Stimulated activated CD4-positive, alpha-beta T cell treated with anti-CD3 and anti-CD28 coated beads, Interleukin-1b, Interleukin-23, amount 100 ng/mL, for 48 hours (primary cell): Measurements from ENCODE around the gene RRP12.

Source experiments
- DNase-seq: peaks from one replicate; pipeline ENCODE4 v3.0.0-alpha.2; 2020

The RRP12 gene

DNA sequence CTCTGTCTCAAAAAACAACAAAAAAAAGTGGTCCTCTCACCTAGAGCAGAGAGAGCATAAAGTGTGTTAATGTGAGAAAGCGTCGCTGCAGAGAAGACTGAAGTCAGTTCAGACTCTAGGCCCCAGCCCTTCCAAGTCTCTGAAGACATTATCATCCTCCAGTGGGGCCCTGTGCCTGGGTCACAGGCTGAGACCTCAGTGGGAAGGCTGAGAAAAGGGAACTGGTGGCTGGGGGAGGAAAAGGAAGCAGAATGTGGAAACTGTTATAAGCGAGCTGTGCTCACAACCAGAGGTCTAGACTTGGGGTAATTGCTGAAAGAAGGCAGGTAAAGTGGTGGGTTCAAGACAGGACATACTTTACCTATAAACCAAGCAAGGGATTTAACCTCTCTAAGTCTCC is 4.9 kb upstream of the RRP12 start:
- no peak for DNase-seq

DNA sequence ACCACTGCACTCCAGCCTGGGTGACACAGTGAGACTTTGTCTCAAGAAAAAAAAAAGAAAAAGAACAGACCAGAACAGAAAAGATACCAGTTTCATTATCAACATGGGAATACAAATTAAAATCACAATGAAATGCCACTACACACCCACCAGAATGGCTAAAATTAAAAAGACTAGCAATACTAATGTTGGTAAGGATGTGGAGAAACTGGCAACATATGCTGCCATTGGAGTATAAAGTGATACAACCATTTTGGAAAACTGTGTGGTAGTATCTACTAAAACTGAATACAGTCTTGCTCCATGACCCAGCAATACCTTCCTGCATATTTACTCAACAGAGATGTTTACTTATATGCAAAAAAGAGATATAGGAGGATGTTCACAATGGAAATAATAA is 2.9 kb upstream of the RRP12 start:
- no peak for DNase-seq

DNA sequence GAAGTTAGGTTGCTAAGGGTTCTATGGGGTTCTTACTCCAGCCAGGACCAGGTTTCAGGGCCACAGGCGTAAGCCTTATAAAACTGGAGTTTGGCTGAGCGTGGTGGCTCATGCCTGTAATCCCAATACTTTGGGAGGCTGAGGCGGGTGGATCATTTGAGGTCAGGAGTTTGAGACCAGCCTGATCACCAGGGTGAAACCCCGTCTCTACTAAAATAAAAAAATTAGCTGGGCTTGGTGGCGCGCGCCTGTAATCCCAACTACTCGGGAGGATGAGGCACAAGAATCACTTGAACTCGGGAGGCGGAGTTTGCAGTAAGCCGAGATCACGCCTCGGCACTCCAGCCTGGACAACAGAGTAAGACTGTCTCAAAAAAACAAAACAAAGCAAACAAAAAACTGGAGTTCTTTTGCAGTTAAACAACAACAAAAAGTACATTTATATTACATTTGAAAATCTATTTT is 347 bp upstream of the RRP12 start:
- no peak for DNase-seq

DNA sequence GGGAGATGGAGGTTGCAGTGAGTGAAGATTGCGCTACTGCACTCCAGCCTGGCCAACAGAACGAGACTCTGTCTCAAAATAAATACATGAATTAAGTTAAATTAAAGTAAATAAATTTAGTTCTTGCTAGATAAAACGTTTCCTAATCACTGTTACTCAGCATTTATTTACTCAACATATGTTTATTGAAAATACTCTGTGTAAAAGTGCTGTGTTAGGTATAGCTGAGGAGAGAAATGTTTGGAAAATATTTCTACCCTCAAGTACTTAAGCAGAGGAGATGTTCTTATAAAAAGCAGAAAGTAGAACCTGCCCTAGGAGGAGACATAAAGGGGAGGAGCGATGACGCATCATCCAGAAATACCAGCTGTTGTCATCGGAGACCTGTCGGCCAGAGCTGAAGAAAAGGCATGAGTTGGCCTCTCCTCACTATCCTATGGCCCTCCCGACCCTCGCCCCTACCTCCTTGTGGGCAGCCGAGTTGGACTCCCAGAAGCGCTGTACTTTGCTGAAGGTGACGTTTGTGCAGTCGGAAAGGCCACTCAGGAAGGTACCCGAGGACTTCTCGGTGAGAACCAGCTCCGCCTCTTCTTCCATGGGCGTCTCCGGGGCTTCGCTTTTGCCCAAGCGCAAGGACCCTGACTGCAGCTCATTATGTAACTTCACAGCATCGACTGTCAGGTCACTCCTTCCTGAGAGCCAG is 1.1 kb downstream of the RRP12 start:
- peak; percentile 41 for DNase-seq

DNA sequence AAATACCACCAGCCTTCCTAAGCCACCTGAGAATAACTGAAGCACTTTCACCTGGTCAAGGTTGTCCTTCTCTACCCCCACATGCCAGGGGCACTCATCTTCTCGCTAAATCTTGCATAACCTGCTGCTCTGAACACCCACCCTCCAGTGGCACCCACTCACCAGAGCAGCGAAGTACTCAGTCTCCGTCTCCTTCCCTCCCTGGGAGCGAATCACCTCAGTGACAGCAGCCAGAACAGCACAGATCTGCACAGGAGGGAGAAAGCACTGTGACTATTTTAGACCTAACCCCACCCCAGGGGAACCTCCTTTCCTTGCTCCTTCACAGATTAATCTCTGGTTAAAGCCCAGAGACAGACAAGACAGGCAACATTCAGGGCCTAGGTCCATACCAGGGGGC is 5.1 kb downstream of the RRP12 start:
- DNase-seq: no peak

DNA sequence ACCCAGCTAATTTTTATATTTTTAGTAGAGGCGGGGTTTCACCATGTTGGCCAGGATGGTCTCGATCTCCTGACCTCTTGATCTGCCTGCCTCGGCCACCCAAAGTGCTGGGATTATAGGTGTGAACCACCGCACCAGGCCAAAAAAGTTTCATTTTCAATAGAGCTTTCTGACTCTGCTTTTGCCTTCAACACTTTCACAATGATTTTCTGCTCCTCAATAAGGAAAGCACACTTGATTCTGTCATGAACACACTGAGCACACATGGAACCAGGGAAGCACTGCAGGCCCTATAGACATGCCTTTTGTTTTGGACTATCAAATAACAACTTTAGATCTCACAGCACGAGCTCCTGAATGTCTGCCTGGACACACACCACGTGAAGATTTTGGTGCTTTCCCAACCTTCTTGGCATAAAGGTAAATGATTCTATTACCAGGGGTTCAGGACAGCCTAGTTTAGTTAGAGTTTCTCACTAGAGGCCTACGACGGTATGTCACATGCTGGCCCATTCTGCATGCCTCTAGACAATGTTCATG is 8.0 kb downstream of the RRP12 start:
- no peak for DNase-seq

DNA sequence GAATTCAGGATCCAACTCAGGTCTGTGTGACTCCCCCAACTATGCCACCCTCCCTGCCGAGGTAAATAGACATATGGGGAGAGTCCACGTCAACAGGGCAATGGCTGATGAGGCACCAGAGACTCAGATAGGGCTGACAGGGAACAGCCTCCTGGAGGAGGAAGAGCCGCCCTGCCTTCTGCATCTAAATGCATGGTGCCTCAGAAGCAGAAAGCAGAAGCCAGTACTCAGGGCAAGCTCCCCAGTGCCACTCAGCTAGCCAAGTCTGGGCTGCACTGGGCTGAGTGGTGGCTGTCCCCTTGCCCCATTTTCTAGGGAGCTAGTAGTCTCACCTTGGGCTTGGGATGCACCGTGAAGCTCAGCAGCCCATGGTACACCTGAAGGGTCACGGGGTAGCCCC is 11.0 kb downstream of the RRP12 start:
- DNase-seq: no peak

DNA sequence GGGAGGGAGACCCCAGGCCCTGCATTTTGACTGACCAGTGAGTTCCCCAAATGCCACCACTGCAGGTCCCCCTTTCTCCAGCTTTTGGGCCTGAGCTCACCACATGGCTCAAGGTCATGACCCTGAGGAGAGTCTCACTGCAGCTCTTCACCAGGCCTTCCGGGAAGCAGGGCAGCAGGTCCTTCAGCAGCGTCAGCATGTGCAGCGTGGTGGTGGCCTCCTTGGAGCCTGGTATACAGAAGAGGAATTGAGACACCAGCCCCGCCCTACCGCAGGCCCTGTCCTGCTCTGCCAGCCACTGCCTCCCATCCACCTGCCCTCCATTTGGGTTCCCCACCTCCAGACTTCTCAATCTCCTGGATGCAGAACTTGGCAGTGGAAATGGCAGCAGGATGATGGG is 13.0 kb downstream of the RRP12 start:
- DNase-seq: no peak

DNA sequence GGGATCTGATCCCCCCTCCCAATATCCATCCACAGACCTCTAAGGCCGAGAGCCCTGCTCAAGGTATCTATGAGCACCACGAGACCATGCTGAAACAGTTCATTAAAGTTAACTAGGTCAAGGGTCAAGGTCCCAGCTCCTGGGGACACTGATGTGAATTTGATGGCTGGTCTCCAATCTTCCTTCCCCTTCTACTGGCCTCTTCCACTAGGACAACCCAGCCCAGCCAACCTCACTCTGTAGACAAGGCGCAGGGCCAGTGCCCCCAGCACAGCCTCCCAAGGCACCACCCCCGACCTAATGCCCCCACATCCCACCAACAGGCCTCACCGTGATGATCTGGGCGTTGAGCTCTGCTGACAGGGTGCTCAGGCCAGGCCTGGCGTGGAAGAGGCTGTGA is 15.6 kb downstream of the RRP12 start:
- no peak for DNase-seq

DNA sequence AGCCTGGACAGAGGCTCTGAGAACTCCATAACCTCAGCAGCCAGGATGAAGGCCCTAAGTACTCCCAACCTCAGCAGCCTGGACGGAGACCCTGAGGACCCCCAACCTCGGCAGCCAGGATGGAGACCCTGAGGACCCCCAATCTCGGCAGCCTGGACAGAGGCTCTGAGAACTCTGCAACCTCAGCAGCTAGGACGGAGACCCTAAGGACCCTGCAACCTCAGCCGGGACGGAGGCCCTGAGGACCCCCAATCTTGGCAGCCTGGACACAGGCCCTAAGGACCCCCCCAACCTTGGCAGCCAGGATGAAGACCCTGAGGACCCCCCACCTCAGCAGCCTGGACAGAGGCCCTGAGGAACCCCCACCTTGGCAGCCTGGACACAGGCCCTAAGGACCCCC is 16.5 kb downstream of the RRP12 start:
- DNase-seq: no peak

DNA sequence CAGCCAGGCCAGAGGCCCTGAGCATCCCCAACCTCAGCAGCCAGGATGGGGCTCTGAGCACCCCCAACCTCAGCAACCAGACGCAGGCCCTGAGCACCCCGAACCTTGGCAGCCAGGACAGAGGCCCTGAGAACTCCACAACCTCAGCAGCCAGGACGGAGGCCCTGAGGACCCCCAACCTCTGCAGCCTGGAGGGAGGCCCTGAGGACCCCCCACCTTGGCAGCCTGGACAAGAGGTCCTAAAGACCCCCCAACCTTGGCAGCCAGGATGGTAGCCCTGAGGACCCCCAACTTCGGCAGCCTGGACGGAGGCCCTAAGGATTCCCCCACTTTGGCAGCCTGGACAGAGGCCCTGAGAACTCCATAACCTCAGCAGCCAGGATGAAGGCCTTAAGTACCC is 17.0 kb downstream of the RRP12 start:
- no peak for DNase-seq

DNA sequence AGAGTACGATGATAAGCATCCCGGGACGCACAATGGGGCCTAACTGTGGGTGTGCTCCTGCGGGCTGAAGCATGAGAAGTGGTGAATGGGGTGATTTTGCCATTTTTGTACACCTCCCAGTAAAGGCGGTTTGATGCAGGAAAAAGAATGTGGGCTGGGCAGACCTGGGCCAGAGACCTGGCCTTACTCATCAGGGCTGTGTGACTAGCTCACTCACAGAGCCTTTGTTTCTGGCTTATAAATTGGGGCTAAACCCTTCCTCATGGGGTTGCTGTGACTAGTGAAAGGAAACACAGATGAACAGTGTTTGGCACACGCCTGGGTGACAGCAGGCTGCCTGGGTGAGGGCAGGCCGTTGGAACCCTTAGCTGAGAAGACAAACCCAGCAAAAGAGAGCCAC is 18.0 kb downstream of the RRP12 start:
- DNase-seq: no peak

DNA sequence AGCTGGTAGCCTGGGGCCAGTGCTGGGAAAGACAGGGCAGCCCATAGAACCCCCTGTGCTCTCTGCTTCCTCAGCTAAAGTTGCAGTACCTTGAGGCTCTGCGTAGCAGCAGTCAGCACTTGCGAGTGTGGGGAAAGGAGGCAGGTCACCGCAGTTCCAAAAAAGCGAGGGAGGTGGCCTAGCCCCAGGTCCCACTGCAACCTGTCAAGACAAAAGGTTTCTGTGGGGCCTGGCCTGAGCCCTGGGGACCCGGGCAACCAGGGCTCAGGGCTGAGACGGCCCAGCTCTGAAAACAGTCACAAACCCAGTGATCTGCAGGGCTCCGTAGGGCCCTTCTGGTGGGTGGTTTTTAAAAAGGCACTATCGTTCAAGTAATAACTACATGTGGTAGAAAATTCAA is 19.5 kb downstream of the RRP12 start:
- DNase-seq: no peak

DNA sequence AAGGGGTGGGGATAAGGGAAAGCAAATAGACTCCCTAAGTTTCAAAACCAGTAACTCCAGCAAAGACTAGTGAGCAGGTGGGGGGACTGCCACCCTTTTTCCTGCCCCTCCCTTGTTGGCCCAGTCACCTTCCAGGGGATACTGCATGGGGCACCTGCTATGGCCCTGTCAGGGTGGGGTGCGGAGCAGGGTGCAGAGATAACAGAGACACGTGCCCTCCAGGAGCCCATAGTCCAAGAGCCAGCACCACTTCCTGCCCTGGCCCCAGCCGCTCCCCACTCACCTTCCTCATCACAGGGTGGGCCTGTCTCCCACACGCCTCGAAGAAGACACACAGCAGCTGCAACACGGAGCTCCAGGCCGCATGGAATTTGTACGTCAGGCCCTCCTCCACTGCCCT is 20.6 kb downstream of the RRP12 start:
- DNase-seq: no peak

DNA sequence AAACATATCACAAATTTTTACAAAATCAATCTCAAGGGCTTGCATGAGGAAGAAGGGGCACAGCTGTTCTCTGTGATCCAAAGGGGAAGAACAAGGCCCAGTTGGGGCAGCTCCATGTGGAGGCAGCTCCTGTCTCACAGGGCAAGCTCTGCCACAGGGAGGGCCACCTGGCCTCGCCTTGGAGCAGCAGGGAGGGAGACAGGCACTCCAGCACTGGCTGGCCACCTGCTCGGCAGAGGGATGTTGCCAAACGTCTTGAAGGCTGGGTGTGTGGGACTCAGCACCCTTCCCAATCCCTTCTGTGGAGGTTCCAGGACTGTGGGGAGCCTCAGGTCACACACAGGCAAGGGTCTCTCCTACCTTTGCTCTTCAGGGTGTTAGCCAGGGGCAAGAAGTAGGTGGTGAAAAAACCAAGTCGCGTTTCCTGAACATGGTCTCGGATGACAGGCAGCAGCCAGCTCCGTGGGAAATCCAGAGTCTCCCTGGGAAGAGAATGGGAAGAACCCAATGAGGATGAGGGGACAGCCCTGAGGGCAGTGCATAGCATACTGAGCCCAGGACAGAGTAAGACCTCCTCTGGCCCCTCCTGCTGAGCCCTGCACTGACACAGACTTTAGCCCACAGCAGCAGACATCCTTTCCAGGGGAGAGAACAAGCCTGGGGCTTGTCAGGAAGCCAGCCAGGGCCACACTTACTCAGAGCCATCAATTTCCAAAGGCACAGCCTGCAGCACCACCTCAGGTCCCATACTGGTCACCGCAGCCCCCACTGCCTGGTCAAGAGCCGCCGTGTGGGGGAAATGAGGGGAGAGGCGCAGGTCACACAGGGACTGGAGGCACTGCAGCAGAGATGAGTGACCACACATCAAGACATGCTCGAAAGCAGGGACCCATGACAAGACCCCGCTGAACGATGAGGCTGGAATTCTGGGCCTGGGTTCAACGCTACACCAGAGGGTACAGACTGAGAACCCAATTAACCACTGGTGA is 21.9 kb downstream of the RRP12 start:
- DNase-seq: no peak

DNA sequence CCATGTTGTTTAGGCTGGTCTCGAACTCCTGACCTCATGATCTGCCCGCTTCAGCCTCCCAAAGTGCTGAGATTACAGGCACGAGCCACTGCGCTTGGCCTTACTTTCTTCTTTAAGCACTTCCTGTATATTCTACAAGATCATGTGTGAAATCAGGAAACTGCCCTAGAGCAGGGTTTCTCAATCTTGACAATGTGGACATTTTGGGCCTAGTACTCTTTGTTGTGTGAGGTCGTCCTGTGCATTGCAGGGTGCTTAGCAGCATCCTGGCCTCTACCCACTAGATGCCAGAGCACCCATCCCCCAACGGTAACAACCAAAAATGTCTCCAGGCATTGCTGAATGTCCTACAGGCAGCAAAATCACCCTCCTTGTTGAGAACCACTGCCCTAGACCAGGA is 24.7 kb downstream of the RRP12 start:
- DNase-seq: no peak

DNA sequence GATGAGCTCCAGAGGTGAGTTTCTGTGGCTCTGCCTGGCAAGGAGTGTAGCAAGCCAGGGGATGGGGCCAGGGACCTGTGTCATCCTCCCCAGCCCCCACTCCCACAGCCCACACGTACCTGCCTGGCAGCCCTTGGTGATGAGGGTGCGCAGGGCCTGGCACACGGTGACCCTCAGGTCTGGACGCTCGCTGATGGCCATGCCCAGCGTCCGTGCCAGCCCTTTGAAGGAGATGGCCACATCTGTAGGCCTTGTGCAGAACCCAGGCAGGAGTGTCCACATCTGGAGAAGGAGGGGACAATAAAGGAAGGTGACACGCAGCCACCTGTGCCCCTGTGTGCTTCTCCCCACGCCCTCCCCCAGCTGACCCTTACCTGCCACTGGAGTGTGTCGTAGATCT is 27.7 kb downstream of the RRP12 start:
- no peak for DNase-seq

DNA sequence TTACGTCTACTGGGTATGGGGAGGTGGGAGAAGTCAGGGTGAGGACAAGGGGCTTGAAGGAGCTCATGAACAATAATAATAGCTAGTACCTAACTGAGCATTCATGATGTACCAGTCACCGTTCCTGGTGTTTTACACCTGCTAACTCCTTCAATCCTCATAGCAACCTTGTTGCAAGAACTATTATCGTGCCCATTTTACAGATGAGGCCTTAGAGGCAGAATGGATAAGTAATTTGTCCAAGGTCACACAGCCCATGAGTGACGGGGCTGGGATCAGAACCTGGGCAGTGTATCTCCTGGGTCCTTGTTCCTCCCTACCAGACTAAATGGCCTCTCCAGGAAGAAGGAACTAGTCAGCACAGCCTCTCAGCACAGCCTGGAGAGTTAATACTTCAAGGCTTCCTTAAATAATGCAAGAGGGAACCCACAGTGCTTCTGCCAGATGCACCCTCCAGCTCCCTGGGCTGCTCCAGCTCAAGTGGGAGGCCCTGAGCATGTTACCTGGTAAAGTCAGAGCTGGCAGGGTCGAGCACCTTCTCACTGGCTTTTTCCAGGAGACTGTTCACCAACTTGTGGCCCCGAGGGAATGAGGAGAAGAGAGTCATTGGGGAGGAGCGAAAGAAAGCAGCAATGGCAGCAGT is 28.8 kb downstream of the RRP12 start:
- no peak for DNase-seq

DNA sequence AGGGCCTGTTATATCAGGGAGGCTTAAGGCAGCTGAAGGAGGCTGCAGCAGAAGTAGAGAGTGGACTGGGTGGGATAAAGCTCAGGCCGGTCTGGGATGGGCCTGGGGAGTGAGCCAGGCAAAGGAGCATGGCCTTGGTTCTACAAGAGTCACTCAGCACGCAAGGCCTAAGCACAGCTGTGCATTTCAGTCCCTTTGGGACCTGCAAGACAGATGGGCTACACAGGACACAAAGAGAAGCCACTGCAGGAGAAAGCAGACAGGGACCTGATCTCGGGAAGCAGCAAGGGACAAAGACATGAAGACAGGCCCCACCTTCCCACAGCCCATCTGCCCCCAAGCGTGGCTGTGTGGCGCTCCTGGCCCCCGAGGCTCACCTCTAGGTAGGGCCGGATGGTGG is 29.4 kb downstream of the RRP12 start:
- DNase-seq: no peak

DNA sequence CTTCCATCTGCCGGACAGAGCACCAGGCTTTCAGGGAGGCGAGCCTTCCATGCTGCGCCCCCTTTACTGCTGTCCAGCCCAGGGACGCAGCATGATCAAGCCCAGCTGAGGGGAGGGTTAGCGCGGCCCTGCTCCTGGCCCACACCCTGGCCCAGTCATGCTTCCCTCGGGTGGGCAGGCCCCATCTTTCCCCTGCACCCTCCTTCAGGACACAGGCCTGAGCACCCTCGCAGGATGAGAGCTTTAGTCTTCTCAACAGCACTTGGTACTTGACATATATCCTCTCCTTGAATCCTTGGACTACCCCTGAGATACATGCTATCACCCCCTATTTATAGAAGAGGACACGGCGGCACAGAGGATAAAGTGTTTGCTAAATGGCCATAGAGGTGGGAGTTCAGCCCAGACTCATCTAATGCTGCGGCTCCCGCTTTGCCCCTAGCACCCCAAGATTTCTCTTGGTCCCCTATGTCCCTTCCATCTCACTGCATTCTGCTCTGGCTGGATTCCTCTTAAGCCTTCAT is 34.0 kb downstream of the RRP12 start:
- no peak for DNase-seq

DNA sequence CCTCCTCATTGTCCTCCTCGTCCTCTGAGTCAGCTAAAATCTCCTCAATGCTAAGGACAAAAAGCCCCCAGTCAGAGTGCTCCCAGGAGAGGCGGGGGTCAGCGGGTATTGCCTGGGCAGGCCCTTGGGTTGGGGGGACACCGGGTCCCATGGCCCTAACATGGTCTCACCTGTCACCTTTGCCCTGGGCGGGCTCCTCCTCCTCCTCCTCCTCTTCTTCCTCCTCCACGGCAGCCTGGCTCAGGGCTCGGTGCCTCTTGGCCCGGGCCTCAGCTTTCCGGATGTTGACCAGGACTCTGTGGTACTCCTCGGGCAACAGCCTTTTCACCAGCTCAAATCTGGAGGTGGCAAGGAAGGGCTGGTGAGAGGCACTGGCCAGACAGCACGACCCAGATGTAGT is 34.6 kb downstream of the RRP12 start:
- no peak for DNase-seq

DNA sequence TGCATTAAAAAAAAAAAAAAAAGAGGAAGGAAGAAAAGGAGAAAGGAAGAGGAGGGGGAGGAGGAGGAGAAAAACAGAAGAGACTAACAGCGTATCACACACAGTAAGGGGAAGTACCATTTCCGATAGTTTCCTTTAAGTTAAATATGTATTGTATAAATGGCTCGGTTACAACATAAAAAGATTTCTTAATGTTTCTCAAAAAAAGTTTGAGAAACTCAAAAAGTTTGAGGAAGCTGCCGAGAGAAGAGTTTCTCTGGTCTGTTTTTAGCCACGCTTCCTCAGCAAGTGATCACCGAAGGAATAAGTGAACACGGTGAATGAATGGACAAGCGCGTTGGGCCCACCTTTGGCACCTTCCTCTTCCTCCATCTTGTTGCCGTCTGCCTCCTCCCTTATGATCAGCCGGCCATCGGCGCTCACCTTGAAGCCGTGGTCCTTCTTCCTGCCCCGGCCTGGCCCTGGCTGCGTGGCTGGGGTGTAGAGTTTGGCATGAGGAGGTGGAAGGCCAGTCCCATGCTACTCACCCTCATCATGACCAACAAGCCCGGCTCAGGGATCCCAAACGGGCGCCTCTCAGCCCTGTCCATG is 35.3 kb downstream of the RRP12 start:
- no peak for DNase-seq

DNA sequence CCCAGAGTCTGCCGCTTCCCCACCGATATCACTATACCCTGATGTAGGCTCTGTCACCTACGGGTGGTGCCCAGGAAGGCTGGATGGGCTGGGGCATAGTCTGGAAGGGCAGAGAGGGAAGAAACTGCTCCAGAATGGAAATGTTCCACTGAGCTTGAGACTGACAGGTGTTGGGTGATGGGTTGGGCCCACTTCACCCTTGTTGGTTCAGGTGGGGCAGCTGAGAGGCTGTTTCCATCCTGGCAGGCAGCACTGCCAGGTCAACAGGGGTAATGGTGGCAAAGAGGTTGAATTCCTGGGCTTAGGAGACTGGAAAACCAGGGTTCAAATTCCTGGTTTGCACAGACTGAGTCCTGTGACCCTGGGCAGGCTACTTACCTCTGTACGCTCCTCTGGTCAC is 38.1 kb downstream of the RRP12 start:
- DNase-seq: no peak
